ENCODE measurements around the gene KREMEN2. TPM values are rescaled to one million over a fixed set of nuclear protein-coding genes. Genes with fewer than 3 reads are reported as not detected.
"Not testable (repeated sequence)": the region's sequence is repeated elsewhere in the genome, so short reads cannot be mapped to it uniquely, and the experiment has no call there.

Gene KREMEN2
- total and polyA plus RNA-seq, 2 experiments from 2014 or later = 3.6 to 4.9 TPM

DNA sequence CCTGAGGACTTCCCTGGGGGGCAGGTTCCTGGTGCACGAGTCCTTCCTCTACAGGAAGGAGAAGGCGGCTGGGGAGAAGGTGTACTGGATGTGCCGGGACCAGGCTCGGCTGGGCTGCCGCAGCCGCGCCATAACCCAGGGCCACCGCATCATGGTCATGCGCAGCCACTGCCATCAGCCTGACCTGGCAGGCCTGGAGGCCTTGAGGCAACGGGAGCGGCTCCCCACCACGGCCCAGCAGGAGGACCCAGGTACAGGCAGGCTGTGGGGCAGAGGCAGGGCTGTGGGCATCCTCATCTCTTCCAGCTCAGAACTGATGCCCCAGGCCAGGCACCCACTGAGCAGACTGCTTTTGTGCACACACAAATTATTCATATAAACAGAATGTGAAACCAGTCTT is 25.9 kb upstream of the KREMEN2 start:
- Histone ChIP-seq H2AFZ (no peak overlapping the region), H3K79me2 (no peaks in the 10 kb centered on the region), H3K27me3 (no peaks in the 10 kb centered on the region), H3K9me3 (ENCODE audit: low read depth) (no peaks in the 10 kb centered on the region), H3K36me3 (replicated peaks; ENCODE audit: insufficient read depth, low read depth) (no peaks in the 10 kb centered on the region), H3K27ac (no peak overlapping the region), H3K4me3 (no peak overlapping the region), H3K4me2 (no peak overlapping the region), H3K9me2 (replicated peaks; ENCODE audit: insufficient read depth) (no peaks in the 10 kb centered on the region), H4K20me1 (ENCODE audit: insufficient read depth, poor library complexity, severe bottlenecking) (no peaks in the 10 kb centered on the region), H3K4me1 (ENCODE audit: insufficient read depth) (no peaks in the 10 kb centered on the region)
- WGBS (ENCODE audit: low lambda C conversion rate, missing lambda C conversion rate) = 96% methylated on average over 12 of the region's 12 CpGs
- no peak for TF ChIP-seq EZH2 (IDR thresholded peaks at IDR 0.05; ENCODE audit: borderline replicate concordance)
- TF ChIP-seq, protein P1, sequence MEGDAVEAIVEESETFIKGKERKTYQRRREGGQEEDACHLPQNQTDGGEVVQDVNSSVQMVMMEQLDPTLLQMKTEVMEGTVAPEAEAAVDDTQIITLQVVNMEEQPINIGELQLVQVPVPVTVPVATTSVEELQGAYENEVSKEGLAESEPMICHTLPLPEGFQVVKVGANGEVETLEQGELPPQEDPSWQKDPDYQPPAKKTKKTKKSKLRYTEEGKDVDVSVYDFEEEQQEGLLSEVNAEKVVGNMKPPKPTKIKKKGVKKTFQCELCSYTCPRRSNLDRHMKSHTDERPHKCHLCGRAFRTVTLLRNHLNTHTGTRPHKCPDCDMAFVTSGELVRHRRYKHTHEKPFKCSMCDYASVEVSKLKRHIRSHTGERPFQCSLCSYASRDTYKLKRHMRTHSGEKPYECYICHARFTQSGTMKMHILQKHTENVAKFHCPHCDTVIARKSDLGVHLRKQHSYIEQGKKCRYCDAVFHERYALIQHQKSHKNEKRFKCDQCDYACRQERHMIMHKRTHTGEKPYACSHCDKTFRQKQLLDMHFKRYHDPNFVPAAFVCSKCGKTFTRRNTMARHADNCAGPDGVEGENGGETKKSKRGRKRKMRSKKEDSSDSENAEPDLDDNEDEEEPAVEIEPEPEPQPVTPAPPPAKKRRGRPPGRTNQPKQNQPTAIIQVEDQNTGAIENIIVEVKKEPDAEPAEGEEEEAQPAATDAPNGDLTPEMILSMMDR (IDR thresholded peaks at IDR 0.05; ENCODE audit: poor library complexity) = no peak
- TF ChIP-seq EZH2phosphoT487 (IDR thresholded peaks at IDR 0.05; ENCODE audit: low read depth, severe bottlenecking, unreplicated experiment) = no peak
- DNase-seq (ENCODE audit: low spot score) = no peak

DNA sequence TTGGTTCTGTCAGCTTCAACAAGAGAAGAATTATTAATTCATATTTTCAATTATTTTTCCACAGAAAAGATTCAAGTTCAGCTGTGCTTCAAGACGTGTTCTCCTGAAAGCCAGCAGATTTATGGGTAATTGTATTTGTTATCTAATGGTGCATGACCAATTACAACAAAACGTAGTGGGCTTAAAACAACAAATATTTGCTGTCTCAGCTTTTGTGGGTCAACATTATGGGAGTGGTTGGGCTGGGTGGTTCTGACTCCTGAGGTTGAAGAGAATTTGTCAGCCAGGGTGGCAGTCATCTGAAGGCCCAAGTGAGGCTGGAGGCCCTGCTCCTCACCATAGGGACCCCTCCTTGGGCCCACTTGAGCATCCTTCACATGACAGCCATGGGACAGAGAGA is 24.1 kb upstream of the KREMEN2 start:
- no peaks in the 10 kb centered on the region for H3K9me2 ChIP-seq (replicated peaks; ENCODE audit: insufficient read depth)
- H3K4me1 ChIP-seq (ENCODE audit: insufficient read depth) = no peaks in the 10 kb centered on the region
- WGBS (ENCODE audit: low lambda C conversion rate, missing lambda C conversion rate) = 77% methylated on average over 2 of the region's 2 CpGs
- TF ChIP-seq, protein P1 (IDR thresholded peaks at IDR 0.05; ENCODE audit: poor library complexity) = no peak
- TF ChIP-seq EZH2phosphoT487 (IDR thresholded peaks at IDR 0.05; ENCODE audit: low read depth, severe bottlenecking, unreplicated experiment) (no peak), EZH2 (IDR thresholded peaks at IDR 0.05; ENCODE audit: borderline replicate concordance) (no peak)
- H3K79me2 ChIP-seq = no peaks in the 10 kb centered on the region
- no peak overlapping the region for H2AFZ ChIP-seq
- no peak overlapping the region for H3K4me2 ChIP-seq
- H3K36me3 ChIP-seq (replicated peaks; ENCODE audit: insufficient read depth, low read depth) = no peaks in the 10 kb centered on the region
- no peak for DNase-seq (ENCODE audit: low spot score)
- no peaks in the 10 kb centered on the region for H4K20me1 ChIP-seq (ENCODE audit: insufficient read depth, poor library complexity, severe bottlenecking)
- no peak overlapping the region for H3K27ac ChIP-seq
- no peaks in the 10 kb centered on the region for H3K9me3 ChIP-seq (ENCODE audit: low read depth)
- no peak overlapping the region for H3K4me3 ChIP-seq
- no peaks in the 10 kb centered on the region for H3K27me3 ChIP-seq

DNA sequence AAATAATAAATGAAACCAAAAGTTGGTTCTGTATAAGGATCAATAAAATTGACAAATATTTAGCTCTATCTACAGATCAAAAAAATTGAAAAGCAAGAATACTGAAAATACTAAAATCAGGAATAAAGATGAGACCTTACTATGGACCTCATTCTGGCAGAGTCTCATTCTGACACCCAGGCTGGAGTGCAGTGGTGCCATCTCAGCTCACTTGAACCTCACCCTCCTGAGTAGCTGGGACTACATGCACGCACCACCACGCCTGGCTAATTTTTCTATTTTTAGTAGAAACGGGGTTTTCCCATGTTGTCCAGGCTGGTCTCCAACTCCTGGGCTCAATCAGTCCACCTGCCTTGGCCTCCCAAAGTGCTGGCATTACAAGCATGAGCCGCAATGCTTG is 22.0 kb upstream of the KREMEN2 start:
- H3K4me3 ChIP-seq = no peak overlapping the region
- no peaks in the 10 kb centered on the region for H3K4me1 ChIP-seq (ENCODE audit: insufficient read depth)
- H3K9me3 ChIP-seq (ENCODE audit: low read depth) = no peaks in the 10 kb centered on the region
- 93% methylated on average over 4 of the region's 4 CpGs for WGBS (ENCODE audit: low lambda C conversion rate, missing lambda C conversion rate)
- TF ChIP-seq EZH2phosphoT487 (IDR thresholded peaks at IDR 0.05; ENCODE audit: low read depth, severe bottlenecking, unreplicated experiment) = no peak
- no peak for TF ChIP-seq EZH2 (IDR thresholded peaks at IDR 0.05; ENCODE audit: borderline replicate concordance)
- TF ChIP-seq, protein P1 (IDR thresholded peaks at IDR 0.05; ENCODE audit: poor library complexity) = no peak
- no peak overlapping the region for H3K27ac ChIP-seq
- H2AFZ ChIP-seq = no peak overlapping the region
- no peaks in the 10 kb centered on the region for H3K27me3 ChIP-seq
- no peaks in the 10 kb centered on the region for H3K79me2 ChIP-seq
- DNase-seq (ENCODE audit: low spot score) = no peak
- H3K36me3 ChIP-seq (replicated peaks; ENCODE audit: insufficient read depth, low read depth) = no peaks in the 10 kb centered on the region
- H4K20me1 ChIP-seq (ENCODE audit: insufficient read depth, poor library complexity, severe bottlenecking) = no peaks in the 10 kb centered on the region
- H3K4me2 ChIP-seq = no peak overlapping the region
- H3K9me2 ChIP-seq (replicated peaks; ENCODE audit: insufficient read depth) = no peaks in the 10 kb centered on the region

DNA sequence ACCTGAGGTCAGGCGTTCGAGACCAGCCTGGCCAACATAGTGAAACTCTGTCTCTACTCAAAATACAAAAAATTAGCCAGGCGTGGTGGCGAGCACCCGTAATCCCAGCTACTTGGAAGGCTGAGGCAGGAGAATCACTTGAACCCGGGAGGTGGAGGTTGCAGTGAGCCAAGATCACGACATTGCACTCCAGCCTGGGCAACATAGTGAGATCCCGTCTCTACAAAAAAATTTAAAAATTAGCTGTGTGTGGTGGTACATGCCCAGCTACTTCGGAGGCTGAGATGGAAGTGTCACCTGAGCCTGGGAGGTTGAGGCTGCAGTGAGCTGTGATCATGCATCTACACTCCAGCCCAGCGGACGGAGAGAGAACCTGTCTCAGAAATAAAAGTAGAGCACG is 20.4 kb upstream of the KREMEN2 start:
- H4K20me1 ChIP-seq (ENCODE audit: insufficient read depth, poor library complexity, severe bottlenecking) = not testable (repeated sequence)
- WGBS (ENCODE audit: low lambda C conversion rate, missing lambda C conversion rate) = 96% methylated on average over 12 of the region's 12 CpGs

More for the DNA sequence above, 20.4 kb upstream of the KREMEN2 start:
- H3K27me3 ChIP-seq; H2AFZ ChIP-seq; H3K27ac ChIP-seq; H3K79me2 ChIP-seq; H3K4me3 ChIP-seq; H3K9me2 ChIP-seq (replicated peaks; ENCODE audit: insufficient read depth); H3K4me1 ChIP-seq (ENCODE audit: insufficient read depth); DNase-seq (ENCODE audit: low spot score); H3K9me3 ChIP-seq (ENCODE audit: low read depth); H3K4me2 ChIP-seq; H3K36me3 ChIP-seq (replicated peaks; ENCODE audit: insufficient read depth, low read depth): not testable (repeated sequence)
